ENCODE results near the gene TPPP.
"Not testable (repeated sequence)": the region's sequence is repeated elsewhere in the genome, so short reads cannot be mapped to it uniquely, and the experiment has no call there.

Gene TPPP

GRCh38 chr5:682651-683358 is 10.3 kb downstream of the TPPP start:
- not testable (repeated sequence) for H3K4me1 ChIP-seq (ENCODE audit: control insufficient read depth, insufficient read depth, low read length); H3K9me3 ChIP-seq (ENCODE audit: control insufficient read depth, insufficient read depth, low read depth, low read length); H3K4me3 ChIP-seq (ENCODE audit: low read depth, low read length); H3K27ac ChIP-seq (ENCODE audit: low read depth, low read length); H3K36me3 ChIP-seq (ENCODE audit: control insufficient read depth, insufficient read depth, low read length); H3K9ac ChIP-seq (ENCODE audit: low read length)
- peaks cover 20% of the 10 kb centered on the region; the same call in 1 of the 2 replicates for H3K27me3 ChIP-seq (ENCODE audit: control insufficient read depth, insufficient read depth, low read length)

DNA sequence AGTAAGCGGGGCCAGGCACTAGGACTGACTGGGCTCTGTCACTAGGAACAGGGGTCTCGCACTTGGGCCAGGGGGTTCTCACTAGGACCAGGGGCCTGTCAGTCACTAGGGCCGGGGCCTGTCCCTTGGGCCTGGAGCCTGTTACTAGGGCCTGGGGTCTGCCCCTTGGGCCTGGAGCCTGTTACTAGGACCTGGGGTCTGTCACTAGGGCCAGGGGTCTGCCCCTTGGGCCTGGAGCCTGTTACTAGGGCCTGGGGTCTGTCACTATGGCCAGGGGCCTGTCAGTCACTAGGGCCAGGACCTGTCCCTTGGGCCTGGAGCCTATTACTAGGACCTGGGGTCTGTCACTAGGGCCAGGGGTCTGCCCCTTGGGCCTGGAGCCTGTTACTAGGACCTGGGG is 10.9 kb downstream of the TPPP start:
- H3K27me3 ChIP-seq (ENCODE audit: control insufficient read depth, insufficient read depth, low read length), result peaks cover 26% of the 10 kb centered on the region; the same call in 1 of the 2 replicates
- H3K36me3 ChIP-seq (ENCODE audit: control insufficient read depth, insufficient read depth, low read length); H3K4me1 ChIP-seq (ENCODE audit: control insufficient read depth, insufficient read depth, low read length); H3K9ac ChIP-seq (ENCODE audit: low read length); H3K27ac ChIP-seq (ENCODE audit: low read depth, low read length); H3K9me3 ChIP-seq (ENCODE audit: control insufficient read depth, insufficient read depth, low read depth, low read length); H3K4me3 ChIP-seq (ENCODE audit: low read depth, low read length): not testable (repeated sequence)

DNA sequence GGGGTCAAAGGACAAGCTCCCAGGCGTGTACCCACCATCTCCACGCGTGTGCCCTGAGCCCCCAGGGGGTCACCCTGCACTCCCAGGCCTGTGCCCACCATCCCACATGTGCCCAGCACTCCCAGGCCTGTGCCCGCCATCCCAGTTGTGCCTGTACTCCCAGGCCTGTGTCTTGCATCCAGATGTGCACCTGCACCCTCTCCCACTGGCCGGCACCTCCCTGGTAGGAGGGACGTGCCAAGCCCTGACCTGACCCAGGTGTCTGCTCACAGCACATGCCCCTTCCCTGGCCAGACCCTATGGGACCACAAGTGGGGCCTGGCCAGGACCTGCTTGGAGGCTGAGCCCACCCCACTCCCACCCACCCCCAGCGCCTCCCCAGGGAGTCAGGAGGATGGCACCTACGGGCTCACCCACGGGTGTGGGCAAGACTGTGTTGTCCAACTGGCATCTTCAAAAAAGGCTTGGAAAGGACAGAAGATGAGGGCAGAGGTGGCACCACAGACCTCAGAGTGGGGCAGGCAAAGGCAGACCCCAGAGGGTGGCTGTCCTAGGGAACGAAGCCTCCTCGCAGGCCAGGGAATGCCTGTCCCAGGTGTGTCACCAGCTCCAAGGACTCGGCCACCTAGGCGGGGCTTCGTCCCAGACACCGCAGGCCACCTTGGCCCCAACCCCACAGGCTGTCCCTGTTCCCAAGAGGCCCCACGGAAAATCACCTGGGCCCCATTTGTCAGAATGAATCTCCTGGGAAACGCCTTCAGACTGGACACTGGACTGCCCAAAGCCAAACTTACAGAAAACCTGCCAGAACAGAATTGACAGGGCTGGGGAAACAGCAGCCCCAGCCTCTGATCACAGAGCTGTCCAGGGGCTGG is 11.6 kb downstream of the TPPP start:
- not testable (repeated sequence) for H3K9ac ChIP-seq (ENCODE audit: low read length); H3K4me3 ChIP-seq (ENCODE audit: low read depth, low read length); H3K27ac ChIP-seq (ENCODE audit: low read depth, low read length); H3K4me1 ChIP-seq (ENCODE audit: control insufficient read depth, insufficient read depth, low read length); H3K9me3 ChIP-seq (ENCODE audit: control insufficient read depth, insufficient read depth, low read depth, low read length); H3K36me3 ChIP-seq (ENCODE audit: control insufficient read depth, insufficient read depth, low read length)
- H3K27me3 ChIP-seq (ENCODE audit: control insufficient read depth, insufficient read depth, low read length), result peaks cover 32% of the 10 kb centered on the region; the same call in 1 of the 2 replicates

DNA sequence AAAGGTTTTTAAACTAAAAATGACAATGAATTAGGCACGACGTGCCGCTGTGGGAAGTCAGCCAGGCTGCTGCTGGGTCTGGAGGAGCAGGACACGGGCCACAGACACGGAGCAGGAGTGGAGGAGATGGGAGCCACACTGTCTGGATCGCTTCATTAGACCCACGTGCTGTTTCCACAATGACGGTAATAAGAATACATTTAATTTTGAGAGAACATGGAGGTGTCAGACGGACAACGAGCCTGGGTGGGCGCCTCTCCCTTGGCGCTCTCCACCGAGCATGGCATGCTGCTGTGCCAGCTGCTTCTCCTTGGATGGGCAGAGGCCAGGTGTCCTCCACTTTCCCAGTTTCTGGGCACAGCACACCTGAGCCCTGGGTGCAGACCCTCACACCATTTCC is 12.3 kb downstream of the TPPP start:
- H3K27me3 ChIP-seq (ENCODE audit: control insufficient read depth, insufficient read depth, low read length), result peaks cover 38% of the 10 kb centered on the region; the same call in 1 of the 2 replicates
- not testable (repeated sequence) for H3K9me3 ChIP-seq (ENCODE audit: control insufficient read depth, insufficient read depth, low read depth, low read length); H3K4me3 ChIP-seq (ENCODE audit: low read depth, low read length); H3K36me3 ChIP-seq (ENCODE audit: control insufficient read depth, insufficient read depth, low read length); H3K27ac ChIP-seq (ENCODE audit: low read depth, low read length); H3K9ac ChIP-seq (ENCODE audit: low read length); H3K4me1 ChIP-seq (ENCODE audit: control insufficient read depth, insufficient read depth, low read length)

- not testable (repeated sequence) for H3K9me3 ChIP-seq (ENCODE audit: control insufficient read depth, insufficient read depth, low read depth, low read length); H3K4me1 ChIP-seq (ENCODE audit: control insufficient read depth, insufficient read depth, low read length); H3K27ac ChIP-seq (ENCODE audit: low read depth, low read length); H3K9ac ChIP-seq (ENCODE audit: low read length); H3K4me3 ChIP-seq (ENCODE audit: low read depth, low read length); H3K36me3 ChIP-seq (ENCODE audit: control insufficient read depth, insufficient read depth, low read length)
- H3K27me3 ChIP-seq (ENCODE audit: control insufficient read depth, insufficient read depth, low read length), result peaks cover 35% of the 10 kb centered on the region; the same call in 1 of the 2 replicates
These were observed 12.9 kb downstream of the TPPP start for GRCh38 chr5:680118-680795.

GRCh38 chr5:679166-679895 is 13.8 kb downstream of the TPPP start:
- H3K9ac ChIP-seq (ENCODE audit: low read length); H3K27ac ChIP-seq (ENCODE audit: low read depth, low read length); H3K9me3 ChIP-seq (ENCODE audit: control insufficient read depth, insufficient read depth, low read depth, low read length); H3K36me3 ChIP-seq (ENCODE audit: control insufficient read depth, insufficient read depth, low read length); H3K4me1 ChIP-seq (ENCODE audit: control insufficient read depth, insufficient read depth, low read length); H3K4me3 ChIP-seq (ENCODE audit: low read depth, low read length): not testable (repeated sequence)
- peaks cover 30% of the 10 kb centered on the region; the same call in 1 of the 2 replicates for H3K27me3 ChIP-seq (ENCODE audit: control insufficient read depth, insufficient read depth, low read length)

DNA sequence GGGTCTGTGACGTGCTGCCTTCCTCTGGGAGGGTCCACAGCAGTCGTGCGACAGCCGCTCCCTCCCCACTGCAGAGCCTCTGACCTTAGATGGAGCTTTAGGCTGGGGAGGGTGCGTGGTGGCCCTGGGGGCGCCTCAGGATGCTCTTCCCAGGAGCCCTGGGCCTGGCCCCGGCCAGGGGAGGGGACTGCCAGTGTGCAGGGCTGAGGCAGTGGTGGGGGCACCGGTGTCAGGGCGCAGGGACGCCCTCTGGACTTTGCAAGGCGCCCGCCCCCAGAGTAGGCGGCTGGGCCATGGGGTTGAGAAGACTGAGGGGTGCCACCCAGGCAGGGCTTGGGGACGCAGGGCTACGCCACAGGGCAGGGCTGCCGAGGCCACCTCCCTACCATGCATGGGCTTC is 14.6 kb downstream of the TPPP start:
- H3K4me3 ChIP-seq (ENCODE audit: low read depth, low read length); H3K36me3 ChIP-seq (ENCODE audit: control insufficient read depth, insufficient read depth, low read length); H3K27ac ChIP-seq (ENCODE audit: low read depth, low read length); H3K9ac ChIP-seq (ENCODE audit: low read length); H3K9me3 ChIP-seq (ENCODE audit: control insufficient read depth, insufficient read depth, low read depth, low read length); H3K4me1 ChIP-seq (ENCODE audit: control insufficient read depth, insufficient read depth, low read length): not testable (repeated sequence)
- H3K27me3 ChIP-seq (ENCODE audit: control insufficient read depth, insufficient read depth, low read length), result peaks cover 35% of the 10 kb centered on the region; the same call in 1 of the 2 replicates

GRCh38 chr5:677131-678101 is 15.7 kb downstream of the TPPP start:
- Histone ChIP-seq H3K9ac (ENCODE audit: low read length) (no peak overlapping the region), H3K27ac (ENCODE audit: low read depth, low read length) (no peak overlapping the region), H3K4me3 (ENCODE audit: low read depth, low read length) (no peak overlapping the region), H3K9me3 (ENCODE audit: control insufficient read depth, insufficient read depth, low read depth, low read length) (no peaks in the 10 kb centered on the region), H3K4me1 (ENCODE audit: control insufficient read depth, insufficient read depth, low read length) (peaks cover 8% of the 10 kb centered on the region; the same call in 1 of the 2 replicates), H3K27me3 (ENCODE audit: control insufficient read depth, insufficient read depth, low read length) (peaks cover 42% of the 10 kb centered on the region), H3K36me3 (ENCODE audit: control insufficient read depth, insufficient read depth, low read length) (no peaks in the 10 kb centered on the region)

GRCh38 chr5:676699-677076 is 16.5 kb downstream of the TPPP start:
- Histone ChIP-seq H3K4me3 (ENCODE audit: low read depth, low read length) (no peak overlapping the region), H3K36me3 (ENCODE audit: control insufficient read depth, insufficient read depth, low read length) (no peaks in the 10 kb centered on the region), H3K27ac (ENCODE audit: low read depth, low read length) (no peak overlapping the region), H3K9me3 (ENCODE audit: control insufficient read depth, insufficient read depth, low read depth, low read length) (no peaks in the 10 kb centered on the region), H3K27me3 (ENCODE audit: control insufficient read depth, insufficient read depth, low read length) (peaks cover 45% of the 10 kb centered on the region), H3K9ac (ENCODE audit: low read length) (no peak overlapping the region), H3K4me1 (ENCODE audit: control insufficient read depth, insufficient read depth, low read length) (peaks cover 15% of the 10 kb centered on the region; the same call in 1 of the 2 replicates)

Measured in HUES6 (cell line).